IPS DF 6.9 (cell line): ENCODE measurements around the gene EYA2.

ENCODE experiments used
- DNase-seq: peaks from one replicate; pipeline ENCODE4 v3.0.0-alpha.2; 2013; ENCODE audit warnings: low read depth, low spot score
- H3K27ac ChIP-seq: one replicate; pipeline ENCODE4 v1.5.1; 2013; ENCODE audit warnings: low read length, control low read depth
- H3K27me3 ChIP-seq: 2 replicates; pipeline ENCODE4 v1.6.1; 2013; ENCODE audit warnings: mild to moderate bottlenecking, low read length; ENCODE audit not compliant: control insufficient read depth, insufficient read depth
- H3K36me3 ChIP-seq: 2 replicates; pipeline ENCODE4 v1.6.1; 2013; ENCODE audit warnings: low read length; ENCODE audit not compliant: control insufficient read depth, insufficient read depth
- H3K4me1 ChIP-seq: 2 replicates; pipeline ENCODE4 v1.6.1; 2013; ENCODE audit warnings: low read length; ENCODE audit not compliant: control insufficient read depth, insufficient read depth
- H3K4me3 ChIP-seq: 2 replicates; pipeline ENCODE4 v1.5.1; 2013; ENCODE audit warnings: mild to moderate bottlenecking, low read length
- H3K9me3 ChIP-seq: 2 replicates; pipeline ENCODE4 v1.6.1; 2013; ENCODE audit warnings: low read length, inconsistent platforms; ENCODE audit not compliant: control insufficient read depth, insufficient read depth
- WGBS: extraction: QIAGEN DNeasy Blood & Tissue Kit; methylation state at CpG from one replicate; pipeline ENCODE4 v1.1.7; 2013; ENCODE audit warnings: mixed read lengths, missing lambda C conversion rate; ENCODE audit not compliant: insufficient read length, insufficient coverage; 5-methylcytosine and 5-hydroxymethylcytosine counted together

The EYA2 gene

DNA sequence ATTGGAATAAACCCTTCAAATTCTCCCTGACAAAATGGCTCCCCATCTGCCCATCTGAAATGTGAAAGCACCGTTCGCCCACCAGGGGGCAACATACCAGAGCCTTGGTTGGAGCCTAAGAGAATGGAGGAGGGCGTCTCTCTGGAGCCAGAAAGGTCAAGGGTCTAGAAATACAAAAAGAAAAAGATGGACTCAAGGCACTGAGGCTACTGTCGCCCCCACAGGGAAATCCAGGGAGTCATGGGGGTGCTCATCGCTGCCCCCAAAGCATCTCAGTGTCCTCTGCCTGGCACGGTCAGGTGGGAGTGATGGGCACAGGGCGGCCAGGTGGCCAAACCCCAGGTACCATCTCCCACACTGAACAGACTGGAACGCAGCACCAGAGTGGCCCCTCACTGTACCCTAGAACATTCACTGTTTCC lies 325.5 kb downstream of the EYA2 start:
- Histone ChIP-seq H3K27me3 (no peaks in the 10 kb centered on the region), H3K4me3 (no peak overlapping the region), H3K27ac (no peak overlapping the region), H3K4me1 (no peaks in the 10 kb centered on the region), H3K9me3 (no peaks in the 10 kb centered on the region), H3K36me3 (peaks cover 20% of the 10 kb centered on the region)
- no CpG with 5 or more reads among the region's 8 CpGs for WGBS
- no peak for DNase-seq

DNA sequence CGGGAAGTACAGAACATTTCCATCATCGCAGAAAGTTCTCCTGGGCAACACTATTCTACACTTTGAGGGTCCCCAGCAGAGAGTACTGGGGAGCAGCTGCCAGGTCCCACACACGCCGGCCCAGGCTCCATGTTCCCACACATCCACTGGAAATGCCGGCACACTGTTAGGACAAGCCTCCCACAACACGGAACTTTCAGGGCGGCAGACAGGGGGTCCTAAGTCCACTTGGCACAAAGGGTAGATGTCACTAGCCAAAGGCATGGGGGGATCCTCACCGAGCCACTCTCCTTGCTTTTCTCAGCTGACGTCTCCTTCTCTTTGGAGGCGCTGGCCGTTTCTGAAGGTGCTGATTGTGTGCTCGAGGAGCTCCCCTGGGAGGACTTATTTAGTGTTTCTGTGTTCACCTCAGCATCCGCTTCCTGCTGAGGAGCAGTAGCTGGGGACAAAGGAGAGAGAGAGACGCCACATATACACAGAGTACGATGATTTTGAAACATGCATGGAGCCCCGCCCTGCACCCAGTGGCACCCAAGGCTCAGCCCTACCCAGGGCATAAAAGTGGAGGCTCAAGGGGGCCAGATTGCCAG lies 326.5 kb downstream of the EYA2 start:
- Histone ChIP-seq H3K4me3 (no peak overlapping the region), H3K36me3 (peaks cover 20% of the 10 kb centered on the region), H3K27ac (no peak overlapping the region), H3K4me1 (no peaks in the 10 kb centered on the region), H3K9me3 (no peaks in the 10 kb centered on the region), H3K27me3 (no peaks in the 10 kb centered on the region)
- no CpG with 5 or more reads among the region's 16 CpGs for WGBS
- DNase-seq: no peak

DNA sequence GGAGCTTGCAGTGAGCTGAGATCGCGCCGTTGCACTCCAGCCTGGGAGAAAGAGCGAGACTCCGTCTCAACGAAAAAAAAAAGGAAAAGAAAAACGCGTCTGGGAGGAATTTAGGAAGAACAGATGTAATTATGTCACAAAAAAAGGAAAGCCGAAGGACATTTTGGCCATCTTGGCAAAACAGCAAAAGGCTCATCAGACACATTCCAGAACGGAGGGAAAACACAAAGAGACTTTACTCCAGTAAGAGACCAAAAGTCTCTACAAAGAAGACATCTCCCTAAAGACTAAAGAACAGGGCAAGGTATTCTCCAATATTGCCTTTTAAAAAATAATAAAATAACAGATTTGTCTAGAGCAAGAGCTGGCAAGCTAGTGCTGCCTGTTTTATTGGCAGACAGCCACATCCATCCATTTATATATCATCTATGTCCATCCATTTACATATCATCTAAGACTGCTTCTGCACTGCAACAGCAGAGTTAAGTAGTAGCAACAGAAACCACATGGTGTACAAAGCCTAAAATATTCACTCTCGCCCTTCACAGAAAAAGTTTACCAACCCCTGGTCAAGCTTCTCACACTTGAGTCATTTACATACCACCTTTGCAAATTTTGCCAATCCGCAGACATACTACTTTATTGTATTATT lies 328.0 kb downstream of the EYA2 start:
- DNase-seq: no peak
- H3K27me3 ChIP-seq: no peaks in the 10 kb centered on the region
- no peak overlapping the region for H3K27ac ChIP-seq
- no peak overlapping the region for H3K4me3 ChIP-seq
- H3K36me3 ChIP-seq: peaks cover 32% of the 10 kb centered on the region
- H3K9me3 ChIP-seq: no peaks in the 10 kb centered on the region
- H3K4me1 ChIP-seq: no peaks in the 10 kb centered on the region
- no CpG with 5 or more reads among the region's 12 CpGs for WGBS

DNA sequence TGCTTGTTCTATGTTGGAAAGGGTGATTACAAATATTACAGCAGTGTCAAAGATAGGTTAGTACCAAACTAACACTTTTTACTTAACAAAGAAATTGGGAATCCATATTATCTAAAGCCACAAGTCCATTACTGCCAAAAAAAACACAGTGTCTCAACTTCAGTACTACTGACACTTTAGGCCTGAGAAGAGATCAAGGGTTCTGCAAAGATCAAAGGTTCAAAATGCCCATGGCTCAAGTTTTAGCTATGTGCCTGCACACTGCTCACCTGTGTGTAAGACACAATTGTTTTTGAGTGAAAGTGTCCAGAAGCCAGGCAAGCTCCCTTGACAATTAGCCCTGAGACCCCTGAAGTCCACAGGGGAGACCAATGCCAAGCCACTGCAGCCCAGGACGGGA lies 329.3 kb downstream of the EYA2 start:
- Histone ChIP-seq H3K27me3 (no peaks in the 10 kb centered on the region), H3K4me3 (no peak overlapping the region), H3K4me1 (no peaks in the 10 kb centered on the region), H3K27ac (no peak overlapping the region), H3K36me3 (peaks cover 35% of the 10 kb centered on the region), H3K9me3 (no peaks in the 10 kb centered on the region)
- WGBS: no CpG with 5 or more reads among the region's 1 CpG
- no peak for DNase-seq

DNA sequence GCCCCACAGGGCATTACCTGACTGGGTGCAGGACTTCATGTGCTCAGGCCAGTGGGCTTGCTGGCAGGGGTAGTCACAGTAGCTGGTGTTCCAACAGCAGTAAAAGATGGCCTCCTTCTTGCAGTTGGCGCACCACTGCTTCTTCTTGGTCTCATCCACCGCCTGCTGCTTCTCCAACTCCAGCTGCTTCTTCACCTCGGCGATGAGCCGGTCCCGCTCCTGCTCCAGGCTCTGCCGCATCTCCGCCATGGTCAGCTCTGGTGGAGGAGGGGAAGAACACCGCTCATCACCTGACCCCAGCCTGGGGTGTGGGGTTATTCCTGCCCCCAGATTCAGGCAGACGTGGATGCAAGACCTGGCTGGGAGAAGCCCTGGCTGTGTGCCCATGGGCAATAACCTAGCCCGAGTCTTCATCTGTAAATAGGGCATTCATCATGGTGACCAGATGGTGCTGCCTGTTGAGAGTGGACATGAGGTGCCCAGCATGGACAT lies 329.7 kb downstream of the EYA2 start:
- Histone ChIP-seq H3K36me3 (peaks cover 37% of the 10 kb centered on the region), H3K27me3 (no peaks in the 10 kb centered on the region), H3K27ac (no peak overlapping the region), H3K4me1 (no peaks in the 10 kb centered on the region), H3K4me3 (no peak overlapping the region), H3K9me3 (no peaks in the 10 kb centered on the region)
- WGBS: no CpG with 5 or more reads among the region's 11 CpGs
- no peak for DNase-seq

DNA sequence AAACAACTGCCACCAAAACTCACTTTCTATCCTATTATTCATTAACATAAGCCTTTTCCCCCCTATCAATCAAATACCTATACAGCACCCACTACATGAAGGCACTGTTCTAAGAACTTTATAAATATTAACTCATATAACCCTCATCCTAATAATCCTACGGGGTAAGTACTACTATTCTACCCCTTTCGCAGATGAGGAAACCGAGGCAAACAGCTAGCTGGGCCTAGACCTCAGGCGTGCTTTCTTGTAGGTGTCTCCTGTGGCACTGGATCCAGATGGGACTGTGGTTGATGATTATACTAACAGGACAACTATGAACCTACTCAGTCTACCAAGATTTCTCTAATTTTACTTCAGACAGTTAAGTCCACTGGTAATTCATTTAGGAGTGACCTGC lies 330.2 kb downstream of the EYA2 start:
- DNase-seq: no peak
- 100% methylated on average over 1 of the region's 4 CpGs for WGBS
- no peaks in the 10 kb centered on the region for H3K27me3 ChIP-seq
- no peak overlapping the region for H3K27ac ChIP-seq
- H3K4me3 ChIP-seq: no peak overlapping the region
- H3K36me3 ChIP-seq: peaks cover 40% of the 10 kb centered on the region
- no peaks in the 10 kb centered on the region for H3K4me1 ChIP-seq
- H3K9me3 ChIP-seq: no peaks in the 10 kb centered on the region

DNA sequence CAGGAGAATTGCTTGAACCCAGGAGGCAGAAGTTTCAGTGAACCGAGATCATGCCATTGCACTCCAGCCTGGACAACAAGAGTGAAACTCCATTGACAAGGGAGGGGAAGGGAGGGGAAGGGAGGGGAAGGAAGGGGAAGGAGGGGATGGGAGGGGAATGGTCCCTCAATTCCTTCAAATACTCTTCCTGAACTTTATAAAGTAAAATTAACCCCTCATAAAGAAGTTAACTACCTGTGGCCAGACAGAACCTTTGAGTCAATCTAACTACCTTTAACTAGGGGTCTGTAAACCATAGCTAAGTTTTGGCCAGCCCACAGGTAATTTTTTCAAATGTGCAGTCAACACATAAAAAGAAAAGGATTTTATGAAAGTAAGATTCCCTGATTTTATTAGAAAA lies 330.8 kb downstream of the EYA2 start:
- no CpG with 5 or more reads among the region's 1 CpG for WGBS

DNA sequence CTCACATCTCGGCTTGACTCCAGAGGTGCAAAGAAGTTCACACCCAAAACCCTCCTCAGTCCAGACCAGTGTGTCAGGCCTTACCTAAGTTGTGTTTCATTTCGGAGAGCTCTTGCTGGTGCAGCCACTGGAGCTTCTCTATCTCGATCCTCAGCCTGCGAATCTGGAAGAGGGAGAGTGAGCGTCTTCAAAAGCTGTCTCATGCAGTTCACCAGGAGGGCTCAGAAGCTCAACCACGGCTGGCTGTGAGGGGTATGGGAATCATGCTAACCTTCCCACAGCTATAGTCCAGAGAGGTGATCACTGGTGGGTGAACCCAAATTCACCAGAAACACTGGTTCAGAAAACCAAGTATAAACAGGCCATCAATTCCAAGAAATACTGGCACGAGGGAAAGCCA lies 332.5 kb downstream of the EYA2 start:
- DNase-seq: no peak
- Histone ChIP-seq H3K4me1 (no peaks in the 10 kb centered on the region), H3K4me3 (no peak overlapping the region), H3K36me3 (peaks cover 32% of the 10 kb centered on the region), H3K9me3 (no peaks in the 10 kb centered on the region), H3K27ac (no peak overlapping the region), H3K27me3 (no peaks in the 10 kb centered on the region)
- WGBS: no CpG with 5 or more reads among the region's 7 CpGs

More for the DNA sequence above, 330.8 kb downstream of the EYA2 start:
- H3K27me3 ChIP-seq: no peaks in the 10 kb centered on the region
- H3K4me3 ChIP-seq: no peak overlapping the region
- no peak for DNase-seq
- H3K4me1 ChIP-seq: no peaks in the 10 kb centered on the region
- H3K27ac ChIP-seq: no peak overlapping the region
- H3K9me3 ChIP-seq: no peaks in the 10 kb centered on the region
- H3K36me3 ChIP-seq: peaks cover 39% of the 10 kb centered on the region

DNA sequence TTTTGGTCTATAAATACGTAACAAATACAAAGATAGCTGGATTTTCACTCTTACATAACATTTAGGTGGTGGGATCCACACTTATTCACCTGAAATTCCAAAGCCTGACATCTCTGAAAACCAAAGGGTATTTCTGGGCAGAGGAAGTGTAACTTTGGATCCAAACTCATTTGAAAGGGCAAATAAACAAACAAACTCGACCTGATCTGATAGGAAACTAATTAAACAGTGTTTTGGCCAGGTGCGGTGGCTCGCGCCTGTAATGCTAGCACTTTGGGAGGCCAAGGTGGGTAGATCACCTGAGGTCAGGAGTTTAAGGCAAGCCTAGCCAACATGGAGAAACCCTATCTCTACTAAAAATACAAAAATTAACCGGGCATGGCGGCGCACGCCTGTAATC lies 332.9 kb downstream of the EYA2 start:
- DNase-seq: no peak
- Histone ChIP-seq H3K27ac (no peak overlapping the region), H3K36me3 (peaks cover 32% of the 10 kb centered on the region), H3K4me1 (no peaks in the 10 kb centered on the region), H3K27me3 (no peaks in the 10 kb centered on the region), H3K4me3 (no peak overlapping the region), H3K9me3 (no peaks in the 10 kb centered on the region)
- WGBS: no CpG with 5 or more reads among the region's 9 CpGs

DNA sequence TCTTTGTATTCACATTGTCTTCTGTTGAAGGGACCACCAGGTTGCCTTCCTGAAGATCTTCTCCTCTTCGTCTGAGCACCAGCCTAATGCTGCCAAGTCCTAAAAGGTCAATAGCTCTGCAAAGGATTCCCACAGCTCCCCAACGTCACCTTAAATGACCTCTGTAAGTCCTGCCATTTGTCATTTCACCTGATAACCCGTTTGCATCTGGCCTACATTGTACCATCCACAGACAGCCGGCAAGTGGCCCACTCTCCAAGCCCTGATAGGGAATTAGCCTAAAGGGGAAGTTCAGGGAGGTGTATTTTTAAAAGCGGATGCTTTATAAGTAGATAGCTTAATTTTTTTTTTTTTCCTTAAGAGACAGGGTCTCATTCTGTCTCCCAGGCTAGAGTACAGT lies 334.0 kb downstream of the EYA2 start:
- no peak for DNase-seq
- Histone ChIP-seq H3K4me3 (no peak overlapping the region), H3K36me3 (peaks cover 36% of the 10 kb centered on the region), H3K27ac (no peak overlapping the region), H3K9me3 (no peaks in the 10 kb centered on the region), H3K4me1 (no peaks in the 10 kb centered on the region), H3K27me3 (no peaks in the 10 kb centered on the region)
- WGBS: no CpG with 5 or more reads among the region's 5 CpGs

DNA sequence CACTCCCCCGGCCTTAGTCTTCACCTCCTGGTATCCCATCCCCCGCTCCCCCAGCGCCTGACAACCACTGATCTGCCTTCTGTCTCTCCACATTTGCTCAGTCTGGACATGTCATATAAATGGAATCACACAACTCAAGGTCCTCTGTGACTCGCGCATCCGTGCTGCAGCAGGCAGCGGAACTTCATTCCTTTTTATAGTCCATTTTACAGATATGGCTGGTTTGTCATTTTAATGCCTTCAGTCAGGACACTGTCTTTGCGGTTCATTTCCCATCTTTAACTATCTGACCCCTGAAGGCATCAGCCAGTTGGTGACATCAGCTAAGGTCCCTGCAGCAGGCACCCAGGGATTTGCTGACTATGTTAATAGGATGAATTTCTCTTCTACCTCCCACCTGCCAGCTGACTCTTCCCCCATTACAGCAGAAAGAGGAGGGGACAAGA lies 336.2 kb downstream of the EYA2 start:
- Histone ChIP-seq H3K4me1 (no peaks in the 10 kb centered on the region), H3K27me3 (no peaks in the 10 kb centered on the region), H3K4me3 (no peak overlapping the region), H3K36me3 (peaks cover 43% of the 10 kb centered on the region; the same call in 1 of the 2 replicates), H3K9me3 (no peaks in the 10 kb centered on the region), H3K27ac (no peak overlapping the region)
- DNase-seq: no peak
- WGBS: no CpG with 5 or more reads among the region's 8 CpGs
